Measurements from ENCODE around the gene ESF1. TPM values are rescaled to one million over a fixed set of nuclear protein-coding genes. Genes with fewer than 3 reads are reported as not detected.

Gene ESF1
- total and polyA plus RNA-seq, 7 experiments from 2014 or later = 7.2 to 16.9 (median 10.7) TPM

GRCh38 chr20:13717631-13718044 lies 67.1 kb downstream of the ESF1 start:
- POLR2A ChIA-PET = no interaction called here
- Histone ChIP-seq H3K4me3 (ENCODE audit: low read length) (no peak overlapping the region), H3K27ac (ENCODE audit: low read depth, low read length) (no peak overlapping the region), H3K27me3 (ENCODE audit: control insufficient read depth in 2 of 2, insufficient read depth in 2 of 2, low read length in 2 of 2) (no peaks in the 10 kb centered on the region), H3K9me3 (ENCODE audit: control insufficient read depth in 2 of 3, low read length in 3 of 3) (no peaks in the 10 kb centered on the region), H3K4me1 (ENCODE audit: control insufficient read depth in 2 of 2, insufficient read depth in 2 of 2, low read length in 2 of 2) (no peaks in the 10 kb centered on the region), H3K36me3 (ENCODE audit: control insufficient read depth in 2 of 3, insufficient read depth in 3 of 3, low read length in 3 of 3) (peaks cover 5 to 44% (median 5%) of the 10 kb centered on the region in 3 experiments)
- DNase-seq (no peak), ATAC-seq (no peak)
- peaks cover 0 to 4% (median 0%) of the 10 kb centered on the region in 7 donors for H3K4me1 Mint-ChIP-seq
- CTCF ChIA-PET = no interaction called here
- peaks cover 0 to 2% (median 0%) of the 10 kb centered on the region in 11 donors for H3K9me3 Mint-ChIP-seq
- no peak overlapping the region for H3K4me3 Mint-ChIP-seq
- peaks cover 9 to 58% (median 40%) of the 10 kb centered on the region in 5 donors for H3K36me3 Mint-ChIP-seq
- no peak overlapping the region for H3K27ac Mint-ChIP-seq
- intact Hi-C loops (cut with micrococcal nuclease) = no loop called here
- H3K27me3 Mint-ChIP-seq = no peaks in the 10 kb centered on the region

- Histone ChIP-seq H3K36me3 (ENCODE audit: control insufficient read depth in 2 of 3, insufficient read depth in 3 of 3, low read length in 3 of 3) (peaks cover 5 to 37% (median 5%) of the 10 kb centered on the region in 3 experiments), H3K9me3 (ENCODE audit: control insufficient read depth in 2 of 3, low read length in 3 of 3) (peaks cover 0 to 8% (median 4%) of the 10 kb centered on the region in 3 experiments), H3K27me3 (ENCODE audit: control insufficient read depth in 2 of 2, insufficient read depth in 2 of 2, low read length in 2 of 2) (no peaks in the 10 kb centered on the region), H3K4me1 (ENCODE audit: control insufficient read depth in 2 of 2, insufficient read depth in 2 of 2, low read length in 2 of 2) (no peaks in the 10 kb centered on the region), H3K27ac (ENCODE audit: low read depth, low read length) (no peak overlapping the region), H3K4me3 (ENCODE audit: low read length) (no peak overlapping the region)
- H3K27me3 Mint-ChIP-seq = no peaks in the 10 kb centered on the region
- H3K4me1 Mint-ChIP-seq = peaks cover 0 to 4% (median 0%) of the 10 kb centered on the region in 7 donors
- CTCF ChIA-PET = no interaction called here
- ATAC-seq = no peak
- no peak overlapping the region for H3K27ac Mint-ChIP-seq
- peaks cover 5 to 66% (median 51%) of the 10 kb centered on the region in 5 donors for H3K36me3 Mint-ChIP-seq
- DNase-seq = no peak
- H3K4me3 Mint-ChIP-seq = no peak overlapping the region
- POLR2A ChIA-PET = no interaction called here
- intact Hi-C loops (cut with micrococcal nuclease) = no loop called here
- H3K9me3 Mint-ChIP-seq = peaks cover 0 to 24% (median 2%) of the 10 kb centered on the region in 11 donors
Measured at GRCh38 chr20:13715171-13715570, 69.5 kb downstream of the ESF1 start.

- CTCF ChIA-PET = no interaction called here
- Histone ChIP-seq H3K4me3 (ENCODE audit: low read length) (no peak overlapping the region), H3K9me3 (ENCODE audit: control insufficient read depth in 2 of 3, low read length in 3 of 3) (peaks cover 0 to 8% (median 4%) of the 10 kb centered on the region in 3 experiments), H3K36me3 (ENCODE audit: control insufficient read depth in 2 of 3, insufficient read depth in 3 of 3, low read length in 3 of 3) (peaks cover 0 to under 1% (median 0%) of the 10 kb centered on the region in 3 experiments), H3K27ac (ENCODE audit: low read depth, low read length) (no peak overlapping the region), H3K4me1 (ENCODE audit: control insufficient read depth in 2 of 2, insufficient read depth in 2 of 2, low read length in 2 of 2) (no peaks in the 10 kb centered on the region), H3K27me3 (ENCODE audit: control insufficient read depth in 2 of 2, insufficient read depth in 2 of 2, low read length in 2 of 2) (no peaks in the 10 kb centered on the region)
- DNase-seq = no peak
- peaks cover 0 to 5% (median 0%) of the 10 kb centered on the region in 5 donors for H3K27me3 Mint-ChIP-seq
- POLR2A ChIA-PET = no interaction called here
- intact Hi-C loops (cut with micrococcal nuclease) = no loop called here
- no peak overlapping the region for H3K4me3 Mint-ChIP-seq
- H3K27ac Mint-ChIP-seq = no peak overlapping the region
- H3K36me3 Mint-ChIP-seq = peaks cover 0 to 20% (median 19%) of the 10 kb centered on the region in 5 donors
- peaks cover 0 to 4% (median 0%) of the 10 kb centered on the region in 7 donors for H3K4me1 Mint-ChIP-seq
- ATAC-seq = no peak
- peaks cover 0 to 36% (median 4%) of the 10 kb centered on the region in 11 donors for H3K9me3 Mint-ChIP-seq
Measured at GRCh38 chr20:13708234-13708633, 76.5 kb downstream of the ESF1 start.

GRCh38 chr20:13703265-13703664 lies 81.5 kb downstream of the ESF1 start:
- intact Hi-C loops (cut with micrococcal nuclease) = no loop called here
- no peaks in the 10 kb centered on the region for H3K36me3 Mint-ChIP-seq

GRCh38 chr20:13701486-13701885 lies 83.2 kb downstream of the ESF1 start:
- no peaks in the 10 kb centered on the region for H3K36me3 Mint-ChIP-seq
- ChIA-PET POLR2A (no interaction called here), CTCF (no interaction called here)
- no peak for DNase-seq
- no peaks in the 10 kb centered on the region for H3K4me1 ChIP-seq (ENCODE audit: control insufficient read depth in 2 of 2, insufficient read depth in 2 of 2, low read length in 2 of 2)
- H3K36me3 ChIP-seq (ENCODE audit: control insufficient read depth in 2 of 3, insufficient read depth in 3 of 3, low read length in 3 of 3) = no peaks in the 10 kb centered on the region
- peaks cover 7 to 22% (median 9%) of the 10 kb centered on the region in 5 donors for H3K27me3 Mint-ChIP-seq
- intact Hi-C loops (cut with micrococcal nuclease) = no loop called here
- no peak overlapping the region for H3K27ac ChIP-seq (ENCODE audit: low read depth, low read length)
- H3K27me3 ChIP-seq (ENCODE audit: control insufficient read depth in 2 of 2, insufficient read depth in 2 of 2, low read length in 2 of 2) = no peaks in the 10 kb centered on the region
- H3K9me3 ChIP-seq (ENCODE audit: control insufficient read depth in 2 of 3, low read length in 3 of 3) = no peaks in the 10 kb centered on the region
- H3K27ac Mint-ChIP-seq = no peak overlapping the region
- no peak for ATAC-seq
- H3K4me1 Mint-ChIP-seq = no peaks in the 10 kb centered on the region
- peaks cover 0 to 4% (median 0%) of the 10 kb centered on the region in 11 donors for H3K9me3 Mint-ChIP-seq
- H3K4me3 Mint-ChIP-seq = no peak overlapping the region
- no peak overlapping the region for H3K4me3 ChIP-seq (ENCODE audit: low read length)

More at GRCh38 chr20:13703265-13703664, 81.5 kb downstream of the ESF1 start:
- H3K9me3 Mint-ChIP-seq = peaks cover 0 to 6% (median 0%) of the 10 kb centered on the region in 11 donors
- H3K27me3 Mint-ChIP-seq = peaks cover 0 to 19% (median 9%) of the 10 kb centered on the region in 5 donors
- CTCF ChIA-PET = no interaction called here
- H3K4me1 Mint-ChIP-seq = peaks cover 0 to 4% (median 0%) of the 10 kb centered on the region in 7 donors
- H3K4me3 Mint-ChIP-seq = no peak overlapping the region
- Histone ChIP-seq H3K9me3 (ENCODE audit: control insufficient read depth in 2 of 3, low read length in 3 of 3) (no peaks in the 10 kb centered on the region), H3K4me3 (ENCODE audit: low read length) (no peak overlapping the region), H3K27me3 (ENCODE audit: control insufficient read depth in 2 of 2, insufficient read depth in 2 of 2, low read length in 2 of 2) (no peaks in the 10 kb centered on the region), H3K4me1 (ENCODE audit: control insufficient read depth in 2 of 2, insufficient read depth in 2 of 2, low read length in 2 of 2) (no peaks in the 10 kb centered on the region), H3K27ac (ENCODE audit: low read depth, low read length) (no peak overlapping the region), H3K36me3 (ENCODE audit: control insufficient read depth in 2 of 3, insufficient read depth in 3 of 3, low read length in 3 of 3) (no peaks in the 10 kb centered on the region)
- H3K27ac Mint-ChIP-seq = no peak overlapping the region
- POLR2A ChIA-PET = no interaction called here
- no peak for DNase-seq
- ATAC-seq = no peak

GRCh38 chr20:13700761-13701160 lies 84.0 kb downstream of the ESF1 start:
- H3K9me3 Mint-ChIP-seq = peaks cover 0 to 5% (median 0%) of the 10 kb centered on the region in 11 donors
- no peak overlapping the region for H3K4me3 Mint-ChIP-seq
- peaks cover 7 to 26% (median 15%) of the 10 kb centered on the region in 5 donors for H3K27me3 Mint-ChIP-seq
- Histone ChIP-seq H3K4me3 (ENCODE audit: low read length) (no peak overlapping the region), H3K36me3 (ENCODE audit: control insufficient read depth in 2 of 3, insufficient read depth in 3 of 3, low read length in 3 of 3) (no peaks in the 10 kb centered on the region), H3K4me1 (ENCODE audit: control insufficient read depth in 2 of 2, insufficient read depth in 2 of 2, low read length in 2 of 2) (no peaks in the 10 kb centered on the region), H3K27me3 (ENCODE audit: control insufficient read depth in 2 of 2, insufficient read depth in 2 of 2, low read length in 2 of 2) (no peaks in the 10 kb centered on the region), H3K9me3 (ENCODE audit: control insufficient read depth in 2 of 3, low read length in 3 of 3) (no peaks in the 10 kb centered on the region), H3K27ac (ENCODE audit: low read depth, low read length) (no peak overlapping the region)
- ATAC-seq (no peak), DNase-seq (no peak)
- POLR2A ChIA-PET = interaction anchor here (0.6 kb wide), 1 partner anchor 441 kb away, joined by 3 read pairs; no protein-coding TSS in a partner anchor
- H3K4me1 Mint-ChIP-seq = no peaks in the 10 kb centered on the region
- intact Hi-C loops (cut with micrococcal nuclease) = no loop called here
- H3K27ac Mint-ChIP-seq = no peak overlapping the region
- CTCF ChIA-PET = no interaction called here
- no peaks in the 10 kb centered on the region for H3K36me3 Mint-ChIP-seq

GRCh38 chr20:13694420-13695150 lies 90.1 kb downstream of the ESF1 start:
- H3K9me3 ChIP-seq (ENCODE audit: control insufficient read depth in 2 of 3, low read length in 3 of 3) = no peaks in the 10 kb centered on the region
- no peaks in the 10 kb centered on the region for H3K4me1 ChIP-seq (ENCODE audit: control insufficient read depth in 2 of 2, insufficient read depth in 2 of 2, low read length in 2 of 2)
- ChIA-PET POLR2A (no interaction called here), CTCF (no interaction called here)
- intact Hi-C loops (cut with micrococcal nuclease) = no loop called here
- no peaks in the 10 kb centered on the region for H3K36me3 ChIP-seq (ENCODE audit: control insufficient read depth in 2 of 3, insufficient read depth in 3 of 3, low read length in 3 of 3)
- H3K27ac ChIP-seq (ENCODE audit: low read depth, low read length) = no peak overlapping the region
- DNase-seq = no peak
- H3K4me1 Mint-ChIP-seq = no peaks in the 10 kb centered on the region
- ATAC-seq = no peak
- H3K27ac Mint-ChIP-seq = no peak overlapping the region
- H3K4me3 ChIP-seq (ENCODE audit: low read length) = no peak overlapping the region
- H3K4me3 Mint-ChIP-seq = no peak overlapping the region
- H3K9me3 Mint-ChIP-seq = peaks cover 0 to 8% (median 0%) of the 10 kb centered on the region in 11 donors
- H3K27me3 ChIP-seq (ENCODE audit: control insufficient read depth in 2 of 2, insufficient read depth in 2 of 2, low read length in 2 of 2) = no peaks in the 10 kb centered on the region
- peaks cover 0 to 37% (median 20%) of the 10 kb centered on the region in 5 donors for H3K27me3 Mint-ChIP-seq
- H3K36me3 Mint-ChIP-seq = no peaks in the 10 kb centered on the region
